Measurements from ENCODE around the gene BNC2.

Gene BNC2

DNA sequence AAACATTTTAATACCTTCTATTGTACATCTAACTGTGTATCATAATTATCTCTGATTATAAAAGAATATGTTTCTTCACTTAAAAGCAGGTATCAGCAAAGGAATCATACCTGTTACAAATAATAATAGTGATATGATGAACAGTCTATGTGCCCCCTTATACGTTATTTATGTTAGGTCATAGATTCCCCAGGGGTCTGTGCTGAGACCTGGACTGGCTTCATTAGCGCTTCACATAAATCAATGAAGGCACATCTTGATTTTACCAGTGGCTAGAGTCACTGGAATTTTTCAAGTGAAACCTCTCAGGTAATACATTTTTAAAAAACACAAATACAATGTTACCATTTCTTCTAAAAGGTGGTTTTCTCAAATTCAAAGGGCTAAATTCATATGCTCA lies 275.2 kb downstream of the BNC2 start:
- TF ChIP-seq, protein P1, sequence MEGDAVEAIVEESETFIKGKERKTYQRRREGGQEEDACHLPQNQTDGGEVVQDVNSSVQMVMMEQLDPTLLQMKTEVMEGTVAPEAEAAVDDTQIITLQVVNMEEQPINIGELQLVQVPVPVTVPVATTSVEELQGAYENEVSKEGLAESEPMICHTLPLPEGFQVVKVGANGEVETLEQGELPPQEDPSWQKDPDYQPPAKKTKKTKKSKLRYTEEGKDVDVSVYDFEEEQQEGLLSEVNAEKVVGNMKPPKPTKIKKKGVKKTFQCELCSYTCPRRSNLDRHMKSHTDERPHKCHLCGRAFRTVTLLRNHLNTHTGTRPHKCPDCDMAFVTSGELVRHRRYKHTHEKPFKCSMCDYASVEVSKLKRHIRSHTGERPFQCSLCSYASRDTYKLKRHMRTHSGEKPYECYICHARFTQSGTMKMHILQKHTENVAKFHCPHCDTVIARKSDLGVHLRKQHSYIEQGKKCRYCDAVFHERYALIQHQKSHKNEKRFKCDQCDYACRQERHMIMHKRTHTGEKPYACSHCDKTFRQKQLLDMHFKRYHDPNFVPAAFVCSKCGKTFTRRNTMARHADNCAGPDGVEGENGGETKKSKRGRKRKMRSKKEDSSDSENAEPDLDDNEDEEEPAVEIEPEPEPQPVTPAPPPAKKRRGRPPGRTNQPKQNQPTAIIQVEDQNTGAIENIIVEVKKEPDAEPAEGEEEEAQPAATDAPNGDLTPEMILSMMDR (IDR thresholded peaks at IDR 0.05; ENCODE audit: low read depth, low read length): no peak
- no peak for DNase-seq (ENCODE audit: extremely low read depth, low read depth)

DNA sequence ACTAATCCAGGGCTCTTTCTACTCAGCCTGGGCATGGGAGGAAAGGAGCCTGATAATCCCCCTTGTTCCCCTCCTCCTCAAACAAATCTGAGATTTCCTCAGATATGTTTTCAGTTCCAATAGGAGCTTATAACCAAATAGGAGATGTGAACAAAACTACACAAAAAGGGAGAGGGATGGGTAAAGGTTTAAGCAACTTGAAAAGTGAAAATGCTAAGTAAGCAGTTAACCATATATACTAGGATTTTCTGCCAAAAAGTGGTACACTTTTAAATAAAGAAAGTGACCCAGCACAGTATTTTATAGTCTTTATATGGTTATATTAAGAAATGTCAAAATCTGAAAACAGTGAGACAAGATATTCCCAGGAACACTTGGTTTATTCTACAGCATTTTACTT lies 275.7 kb downstream of the BNC2 start:
- no peak for DNase-seq (ENCODE audit: extremely low read depth, low read depth)
- TF ChIP-seq, protein P1 (IDR thresholded peaks at IDR 0.05; ENCODE audit: low read depth, low read length): no peak

DNA sequence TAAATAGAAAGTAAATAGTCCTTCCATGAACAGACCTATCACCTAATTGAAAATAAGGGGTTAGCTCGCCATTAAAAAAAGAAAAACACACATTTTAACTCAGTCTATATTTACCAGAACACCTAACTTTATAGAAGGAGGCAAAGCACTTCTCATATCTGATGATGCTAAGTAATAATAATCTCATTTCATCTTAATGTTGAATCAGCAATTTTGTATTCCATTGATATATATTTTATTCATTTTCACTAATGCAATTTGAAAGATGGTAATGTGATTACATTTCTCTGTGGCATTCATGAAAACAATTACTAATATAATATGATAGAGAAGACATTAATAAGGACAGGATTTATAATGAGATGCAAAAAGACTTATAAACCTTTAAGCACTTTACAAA lies 276.7 kb downstream of the BNC2 start:
- no peak for DNase-seq (ENCODE audit: extremely low read depth, low read depth)

DNA sequence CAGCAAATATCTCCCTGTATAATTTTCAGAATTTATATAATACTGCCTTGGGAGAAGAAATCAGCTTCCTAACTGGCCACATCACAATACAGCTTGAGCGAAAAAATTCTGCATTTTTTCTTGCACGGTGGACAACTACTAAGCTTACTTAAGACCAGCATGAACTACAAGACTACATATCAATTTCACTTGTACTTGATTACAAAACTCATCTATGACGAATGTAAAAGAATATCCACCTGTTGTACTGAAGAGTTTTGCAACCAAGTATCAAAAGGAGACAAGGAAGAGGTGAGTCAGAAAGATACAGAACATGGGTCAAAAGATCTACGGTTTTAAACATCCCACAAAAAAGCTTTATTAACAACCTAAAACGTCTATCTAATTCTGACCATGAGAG lies 279.4 kb downstream of the BNC2 start:
- DNase-seq (ENCODE audit: extremely low read depth, low read depth): no peak
- TF ChIP-seq, protein P1 (IDR thresholded peaks at IDR 0.05; ENCODE audit: low read depth, low read length): no peak

More for the DNA sequence above, 276.7 kb downstream of the BNC2 start:
- TF ChIP-seq, protein P1 (IDR thresholded peaks at IDR 0.05; ENCODE audit: low read depth, low read length): no peak

DNA sequence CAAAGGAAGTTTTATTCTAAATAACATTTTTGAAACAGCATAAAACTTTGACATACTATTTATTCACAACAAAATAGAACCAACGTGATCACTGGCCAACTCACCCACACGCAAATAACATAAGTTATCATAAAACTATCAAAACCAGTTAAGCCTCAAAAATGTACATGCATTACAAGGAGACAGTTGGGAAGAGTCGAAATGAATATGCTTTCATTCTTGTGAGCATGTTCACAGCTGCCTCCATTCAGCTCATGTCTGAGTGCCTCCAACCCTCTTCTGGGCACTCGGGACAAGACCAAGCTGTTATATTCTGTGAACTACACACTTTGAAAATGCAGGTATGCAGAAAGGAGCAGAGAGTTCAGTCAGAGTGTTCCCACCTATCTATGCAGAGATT lies 284.9 kb downstream of the BNC2 start:
- TF ChIP-seq, protein P1 (IDR thresholded peaks at IDR 0.05; ENCODE audit: low read depth, low read length): no peak
- no peak for DNase-seq (ENCODE audit: extremely low read depth, low read depth)

DNA sequence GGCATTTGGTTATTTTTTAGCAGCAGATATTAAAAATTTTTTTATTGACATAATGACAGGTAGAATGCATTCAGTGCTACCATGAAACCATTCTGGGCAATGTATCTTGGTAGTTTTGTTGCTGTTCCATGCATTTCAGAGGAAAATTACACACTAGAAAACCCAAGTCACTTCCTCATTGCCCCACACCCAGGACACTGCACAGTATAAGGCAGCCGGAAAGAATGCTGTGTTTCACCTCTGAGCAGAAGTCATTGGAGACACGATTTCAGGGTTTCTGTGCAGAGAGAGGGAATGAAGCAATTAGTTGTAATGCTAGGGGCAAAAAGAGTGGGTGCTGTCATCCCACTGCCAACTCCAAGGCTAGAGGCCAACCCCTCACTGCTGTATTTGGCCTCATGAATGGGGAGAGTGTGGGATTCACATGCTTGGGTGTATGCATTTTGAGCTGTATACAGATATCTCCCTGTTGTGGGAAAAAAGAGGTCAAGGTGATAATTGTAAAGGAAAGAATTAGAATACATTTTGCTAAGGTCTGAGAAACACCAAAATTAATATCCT lies 290.5 kb downstream of the BNC2 start:
- TF ChIP-seq, protein P1 (IDR thresholded peaks at IDR 0.05; ENCODE audit: low read depth, low read length): no peak
- no peak for DNase-seq (ENCODE audit: extremely low read depth, low read depth)

DNA sequence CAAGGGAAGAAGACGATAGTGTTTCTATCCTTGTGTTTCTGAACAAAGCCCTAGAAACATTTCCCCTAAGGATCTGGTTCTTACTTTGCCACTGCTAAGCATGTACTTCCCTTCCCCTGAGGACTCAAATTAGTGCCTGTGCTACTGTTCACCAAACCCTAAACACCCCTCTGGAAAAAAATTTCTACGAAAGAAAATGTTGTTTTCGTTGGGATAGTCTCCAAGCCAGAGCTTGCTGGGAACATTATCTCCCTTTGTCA lies 294.6 kb downstream of the BNC2 start:
- no peak for DNase-seq (ENCODE audit: extremely low read depth, low read depth)
- TF ChIP-seq, protein P1 (IDR thresholded peaks at IDR 0.05; ENCODE audit: low read depth, low read length): no peak
